ENCODE results near the gene WDR5.
A peak's percentile ranks its signal among the peaks of the same experiment; 100 is the strongest.

Gene WDR5

GRCh38 chr9:134159566-134160245 lies 23.8 kb downstream of the WDR5 start:
- DNase-seq = no peak

- no peak for DNase-seq
Observed at GRCh38 chr9:134161647-134162046, 25.8 kb downstream of the WDR5 start.

DNA sequence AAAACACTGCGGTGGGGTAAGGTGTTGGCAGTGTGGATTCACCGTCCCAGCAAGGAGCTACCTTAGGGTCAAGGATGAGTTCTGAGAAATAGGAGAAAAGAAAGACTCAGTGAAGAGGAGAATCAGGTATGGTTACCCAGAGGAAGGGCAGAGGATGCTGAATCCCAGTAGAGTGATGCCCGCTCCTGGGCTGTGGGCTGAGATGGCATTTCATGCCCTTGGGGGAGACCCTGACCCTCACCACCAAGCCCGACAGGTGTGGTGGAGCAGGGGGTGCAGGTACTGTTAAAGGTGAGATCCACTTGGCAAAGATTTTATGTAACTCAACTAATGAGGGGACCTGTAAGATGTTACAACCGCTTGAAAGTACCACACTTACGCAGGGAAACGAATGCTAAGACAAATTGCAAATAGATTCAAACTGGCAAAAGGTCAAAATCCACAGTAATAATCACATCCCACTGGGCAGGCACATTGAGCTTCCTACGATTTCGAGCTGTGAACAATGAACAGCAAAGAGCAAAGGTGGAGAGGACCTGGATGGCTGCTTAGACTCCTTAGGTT lies 26.4 kb downstream of the WDR5 start:
- no peak for DNase-seq

DNA sequence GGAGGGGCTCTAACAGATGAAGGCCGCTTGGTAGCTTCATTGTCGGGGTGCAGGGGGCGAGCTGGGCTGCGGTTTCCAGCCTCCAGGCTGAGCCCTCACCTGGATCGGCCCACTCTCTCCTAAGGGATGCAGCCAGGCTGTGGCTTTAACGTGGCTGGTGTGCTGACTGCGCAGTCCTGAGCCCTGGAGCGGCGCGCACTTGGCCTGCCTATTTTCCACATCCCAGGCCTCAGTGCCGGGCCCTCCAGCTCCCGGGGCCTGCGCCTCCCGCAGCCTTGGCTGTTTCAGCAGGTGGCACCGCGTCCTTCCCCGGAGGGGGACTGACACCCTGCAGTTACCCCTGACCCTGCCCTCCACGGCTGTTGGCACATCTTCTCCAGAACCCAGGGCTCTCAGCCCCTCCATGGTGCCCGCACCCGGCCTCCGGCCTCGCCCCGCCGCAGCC lies 27.1 kb downstream of the WDR5 start:
- DNase-seq = no peak

GRCh38 chr9:134163371-134164196 lies 27.7 kb downstream of the WDR5 start:
- DNase-seq = peak; percentile 83

- DNase-seq = no peak
Observed at GRCh38 chr9:134164879-134165278, 29.0 kb downstream of the WDR5 start.

GRCh38 chr9:134165357-134166315 lies 29.8 kb downstream of the WDR5 start:
- DNase-seq = peak; percentile 66

DNA sequence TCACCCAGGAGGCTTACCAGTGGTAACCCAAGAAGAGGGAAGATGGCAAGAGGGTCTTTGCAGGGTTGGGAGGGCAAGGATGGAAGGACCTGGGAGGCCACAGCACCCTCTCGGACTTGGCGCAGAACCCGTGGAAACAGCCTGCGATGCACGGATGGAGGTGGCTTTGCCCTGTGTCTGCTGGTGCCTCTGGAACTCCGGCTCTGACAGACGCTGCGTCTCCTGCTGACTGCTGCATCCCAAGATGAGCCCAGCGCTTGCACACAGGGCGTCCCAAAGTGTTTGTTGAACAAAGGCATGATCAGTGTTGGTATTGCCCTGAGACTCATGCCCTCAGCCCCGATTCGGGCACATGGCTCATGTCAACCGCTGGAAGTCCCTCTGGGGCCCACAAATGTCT lies 30.5 kb downstream of the WDR5 start:
- DNase-seq = no peak

DNA sequence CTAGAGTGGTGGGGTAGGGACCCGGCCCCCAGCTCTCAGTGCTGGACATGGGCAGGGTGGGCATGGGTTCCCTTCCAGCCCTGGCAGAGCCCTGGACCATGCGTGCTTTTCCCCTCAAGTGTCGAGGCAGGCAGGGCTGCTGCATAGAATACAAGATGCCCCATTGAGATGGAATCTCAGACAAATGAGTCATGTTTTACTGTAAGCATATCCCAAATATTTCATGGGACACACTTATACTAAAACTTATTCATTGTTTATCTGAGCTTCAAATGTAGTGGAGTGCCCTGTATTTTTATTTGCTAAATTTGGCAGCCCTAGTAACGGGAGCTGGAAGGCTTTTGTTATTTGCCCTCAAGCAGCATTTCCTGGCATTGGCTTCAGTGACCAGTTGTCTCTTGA lies 31.6 kb downstream of the WDR5 start:
- no peak for DNase-seq

- no peak for DNase-seq
Observed at GRCh38 chr9:134168757-134169550, 33.1 kb downstream of the WDR5 start.

DNA sequence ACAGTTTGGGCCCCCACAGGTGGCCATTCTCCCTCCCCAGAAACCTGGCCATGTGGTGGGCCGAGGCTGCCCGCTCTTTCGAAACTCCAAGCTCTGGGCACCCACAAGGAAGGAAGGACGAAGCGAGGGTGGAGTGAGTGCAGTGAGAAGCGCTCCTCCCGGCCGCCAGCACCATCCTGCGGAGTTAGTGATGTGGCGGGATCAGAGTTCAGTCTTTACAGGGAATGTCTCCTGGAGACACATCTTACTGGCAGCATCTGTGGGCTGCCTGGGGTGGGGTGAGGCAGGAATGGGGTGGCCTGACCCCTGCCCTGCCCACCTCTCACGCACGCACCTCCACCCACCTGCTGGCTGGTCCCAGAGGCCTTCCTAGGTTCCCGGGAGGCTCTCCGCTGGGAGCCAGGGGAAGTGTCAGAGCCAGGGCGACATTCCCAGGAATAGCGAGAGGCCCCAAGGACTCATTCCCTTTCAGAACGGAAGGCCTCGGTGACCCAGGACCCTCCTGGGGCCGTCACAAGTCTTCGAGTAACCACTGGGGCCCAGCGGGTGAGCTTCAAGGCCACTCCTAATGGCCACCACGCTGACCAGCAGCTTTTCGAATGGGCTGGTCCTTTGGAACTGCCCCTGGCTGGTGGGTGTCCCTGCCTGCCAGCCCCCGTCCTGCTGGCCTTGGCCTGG lies 34.0 kb downstream of the WDR5 start:
- DNase-seq = no peak

DNA sequence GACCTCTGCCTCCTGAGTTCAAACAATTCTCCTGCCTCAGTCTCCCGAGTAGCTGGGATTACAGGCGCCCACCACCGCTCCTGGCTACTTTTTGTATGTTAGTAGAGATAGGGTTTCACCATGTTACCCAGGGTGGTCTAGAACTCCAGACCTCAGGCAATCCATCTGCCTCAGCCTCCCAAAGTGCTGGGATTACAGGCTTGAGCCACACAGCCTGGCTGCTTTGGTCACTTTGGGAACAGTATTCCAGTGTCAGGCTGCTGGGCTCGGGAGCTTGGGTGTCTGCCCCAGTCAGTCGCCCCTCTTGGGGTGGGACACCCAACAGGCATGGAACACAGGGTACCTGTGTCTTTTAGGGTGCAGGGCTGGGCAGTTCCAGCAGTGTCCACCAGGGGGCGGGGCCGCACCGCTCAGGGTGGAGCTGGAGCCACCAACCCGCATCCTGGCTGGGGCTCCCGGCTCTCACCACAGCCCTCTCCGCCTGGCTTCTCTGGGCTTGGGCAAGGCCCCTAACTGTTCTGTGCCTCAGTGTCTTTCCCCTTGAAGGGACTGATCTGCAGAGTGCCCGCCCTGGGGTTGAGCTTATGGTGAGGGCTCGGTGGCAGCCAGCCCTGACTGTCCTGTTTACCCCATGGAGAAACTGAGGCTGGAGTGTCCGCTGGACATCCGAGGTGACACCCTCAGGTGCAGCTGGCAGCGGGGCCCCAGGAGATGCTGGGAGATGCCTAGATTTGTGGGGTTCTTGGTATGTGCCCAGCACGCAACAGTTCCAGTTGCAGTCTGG lies 34.8 kb downstream of the WDR5 start:
- no peak for DNase-seq

GRCh38 chr9:134171316-134172197 lies 35.7 kb downstream of the WDR5 start:
- DNase-seq = no peak

DNA sequence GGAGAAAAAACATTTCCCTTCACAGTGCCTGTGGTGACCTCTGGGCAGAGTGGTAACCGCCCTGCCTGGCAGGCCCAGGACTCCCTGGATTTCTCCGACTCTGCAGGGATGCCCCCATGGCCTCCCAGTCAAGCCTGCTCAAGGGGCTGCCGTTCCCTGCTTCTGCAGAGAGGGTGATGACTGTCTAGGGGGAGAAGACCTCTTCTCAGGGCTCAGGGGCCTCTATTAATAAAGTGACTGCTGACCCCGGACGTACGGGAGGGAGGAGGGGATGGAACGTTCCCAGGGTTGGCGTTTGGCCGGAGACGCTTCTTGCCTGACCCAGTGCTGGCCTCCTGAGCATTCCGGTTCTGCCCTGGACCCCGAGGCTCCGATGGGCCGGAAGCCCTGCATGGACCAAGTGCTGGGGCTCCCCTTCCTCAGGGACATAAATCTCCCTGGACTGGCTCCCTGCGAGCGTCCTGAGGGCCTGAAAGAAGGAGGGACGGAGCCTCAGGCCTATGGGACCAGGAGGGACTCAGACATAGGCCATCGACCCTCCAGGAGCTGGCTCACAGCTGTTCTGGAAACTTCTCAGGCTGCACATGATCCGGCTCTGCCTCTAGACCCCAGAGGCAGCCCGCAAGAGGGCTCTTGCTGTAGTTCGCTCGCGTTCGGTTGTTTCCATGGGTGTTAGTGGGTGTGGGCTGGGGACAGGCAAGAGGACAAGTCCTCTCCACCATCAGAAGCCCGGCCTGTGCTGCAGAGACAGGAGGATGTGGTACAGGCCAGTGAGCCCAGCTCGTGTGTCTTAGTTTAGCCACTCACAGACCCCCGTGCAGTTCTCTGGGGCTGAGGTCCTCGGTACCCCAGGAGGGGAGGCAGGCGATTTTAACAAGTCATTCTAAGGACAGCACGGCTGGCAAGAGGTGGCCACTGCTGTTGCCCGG lies 36.6 kb downstream of the WDR5 start:
- no peak for DNase-seq

DNA sequence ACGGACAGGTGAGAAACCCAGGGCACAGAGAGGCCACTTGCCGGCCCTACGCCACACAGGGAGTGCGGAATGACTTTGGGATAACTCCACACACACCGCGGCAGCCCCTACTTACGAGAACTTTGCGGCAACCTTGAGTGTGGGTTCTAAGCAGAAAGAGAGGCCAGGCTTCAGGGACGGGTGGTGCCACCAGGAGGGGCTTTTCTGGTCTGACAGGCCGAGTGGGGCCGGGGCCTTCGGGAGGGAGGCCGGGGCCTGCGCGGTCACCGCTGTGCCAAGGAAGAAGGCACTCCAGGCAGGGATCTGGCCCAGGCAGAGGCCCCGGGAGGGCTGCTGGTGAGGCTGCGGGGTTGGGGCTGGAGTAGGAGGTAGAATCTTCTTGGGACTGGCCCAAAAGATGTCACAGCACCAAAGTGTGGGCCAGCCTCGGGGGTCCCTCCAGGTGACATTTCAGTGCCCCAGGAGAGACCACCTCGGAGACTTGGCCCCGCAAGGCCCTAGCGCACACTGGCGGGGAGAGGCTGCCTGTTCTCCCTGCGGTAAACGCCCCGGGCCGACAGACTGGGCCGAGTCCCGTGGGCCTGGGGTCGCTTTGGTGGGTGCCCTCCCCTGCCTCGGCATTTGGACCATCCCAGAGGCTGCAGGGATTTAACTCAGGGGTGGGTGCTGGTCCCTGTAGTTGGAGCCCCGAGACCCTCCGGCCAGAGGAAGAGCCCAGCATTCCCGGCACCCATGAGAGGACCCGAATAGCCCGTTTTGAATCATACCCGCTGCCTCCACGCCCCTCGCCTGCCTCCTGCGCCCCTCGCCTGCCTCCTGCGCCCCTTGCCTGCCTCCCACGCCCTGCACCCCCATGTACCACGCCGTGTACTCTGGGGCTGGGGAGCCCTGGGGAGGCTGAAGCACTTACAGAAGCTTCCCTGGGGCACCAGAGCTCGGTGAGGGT lies 37.5 kb downstream of the WDR5 start:
- DNase-seq = no peak

DNA sequence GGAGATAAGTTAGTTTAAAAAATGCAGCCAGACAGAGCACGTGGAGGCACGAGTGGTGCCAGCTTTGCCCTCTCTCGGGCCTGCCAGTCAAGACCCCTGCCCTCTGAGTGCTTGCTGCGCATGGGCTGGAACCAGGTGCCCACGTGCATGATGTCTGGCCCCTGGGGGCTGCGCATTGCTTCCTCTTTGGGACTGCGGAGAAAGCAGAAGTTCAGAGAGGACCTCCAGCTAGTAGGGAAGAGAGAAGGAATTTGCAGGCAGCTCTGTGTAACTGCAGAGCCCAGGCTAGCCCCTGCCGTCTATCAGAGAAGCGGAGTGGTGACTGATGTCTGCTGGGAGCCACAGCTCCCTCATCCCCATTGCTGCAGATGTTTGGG lies 38.2 kb downstream of the WDR5 start:
- DNase-seq = no peak
